Lung (tissue), 12 donors: ENCODE results near the gene MTARC2. TPM values are rescaled to one million over a fixed set of nuclear protein-coding genes. Genes with fewer than 3 reads are reported as not detected.
A peak's percentile ranks its signal among the peaks of the same experiment; 100 is the strongest.
"Not testable (repeated sequence)": the region's sequence is repeated elsewhere in the genome, so short reads cannot be mapped to it uniquely, and the experiment has no call there.

Experiments used
- ATAC-seq: fragments of 200-7000 bp; cut with Tn5 transposase; one replicate; pipeline ENCODE4 v1.9.1; 2020; ENCODE audit warnings: moderate number of reproducible peaks; ENCODE audit not compliant: insufficient read depth, low FRiP score
- DNase-seq, 3 donors: peaks; one replicate each; pipeline ENCODE4 v3.0.0-alpha.2; 2013 to 2017
- H3K27ac ChIP-seq, 2 donors: one replicate each; pipeline ENCODE4 v1.5.1; 2013; ENCODE audit warnings: mild to moderate bottlenecking in 2 of 2, moderate library complexity in 2 of 2, control low read depth in 1 of 2, inconsistent platforms in 1 of 2, low read depth in 1 of 2, low read length in 1 of 2
- H3K27me3 ChIP-seq, 3 donors: one replicate each; pipeline ENCODE4 v1.5.1; 2013; ENCODE audit warnings: low read length in 2 of 3; ENCODE audit not compliant: control insufficient read depth in 3 of 3, insufficient read depth in 3 of 3
- H3K36me3 ChIP-seq, 4 donors: one replicate each; pipeline ENCODE4 v1.5.1; 2013; ENCODE audit warnings: low read length in 4 of 4, mild to moderate bottlenecking in 1 of 4, moderate library complexity in 1 of 4; ENCODE audit not compliant: control insufficient read depth in 4 of 4, insufficient read depth in 4 of 4
- H3K4me1 ChIP-seq, 5 donors: one replicate each; pipeline ENCODE4 v1.5.1; 2013; ENCODE audit warnings: low read length in 5 of 5, mild to moderate bottlenecking in 2 of 5, moderate library complexity in 1 of 5; ENCODE audit not compliant: control insufficient read depth in 5 of 5, insufficient read depth in 5 of 5
- H3K4me3 ChIP-seq: one replicate; pipeline ENCODE4 v1.5.1; 2013; ENCODE audit warnings: mild to moderate bottlenecking, control low read depth, moderate library complexity
- H3K9ac ChIP-seq, 2 donors: one replicate each; pipeline ENCODE4 v1.5.1; 2013; ENCODE audit warnings: low read length in 2 of 2, control low read depth in 1 of 2; ENCODE audit not compliant: insufficient read depth in 1 of 2
- H3K9me3 ChIP-seq, 4 donors: one replicate each; pipeline ENCODE4 v1.5.1; 2013; ENCODE audit warnings: low read length in 3 of 4, mild to moderate bottlenecking in 1 of 4, moderate library complexity in 1 of 4; ENCODE audit not compliant: control insufficient read depth in 4 of 4, insufficient read depth in 3 of 4
- WGBS, 2 donors: extraction: QIAGEN DNeasy Blood & Tissue Kit; methylation state at CpG; one replicate each; pipeline ENCODE4 v1.1.7; 2013; 5-methylcytosine and 5-hydroxymethylcytosine counted together
- polyA plus RNA-seq, 2 donors: library from polyadenylated mRNA; stranded (reverse); fragments of 200-250 nt; gene quantifications; one replicate each; pipeline ENCODE4 v1.2.1, GENCODE V29; 2013
- total RNA-seq, 2 donors: library from RNA; depleted of rRNA in 1 of 2; stranded (reverse); fragments of >200 nt in 1 of 2; gene quantifications; one replicate each; pipeline ENCODE4 v1.2.1, GENCODE V29; 2014 to 2021
- TF ChIP-seq, protein P1 (sequence below): IDR thresholded peaks from 2 replicates; pipeline ENCODE4 v1.5.1; 2012; ENCODE audit warnings: mild to moderate bottlenecking; ENCODE audit errors: control extremely low read depth, extremely low read depth
- donor health status: control.
- donor health status: control.
- donor health status: Bipolar disorder and iron deficiency.
- donor health status: healthy.
- donor health status: DM: yes; HTN: yes; CAD: no.

MTARC2 gene
- total and polyA plus RNA-seq, 4 donors, result 21.4 to 49.9 (median 39.5) TPM

DNA sequence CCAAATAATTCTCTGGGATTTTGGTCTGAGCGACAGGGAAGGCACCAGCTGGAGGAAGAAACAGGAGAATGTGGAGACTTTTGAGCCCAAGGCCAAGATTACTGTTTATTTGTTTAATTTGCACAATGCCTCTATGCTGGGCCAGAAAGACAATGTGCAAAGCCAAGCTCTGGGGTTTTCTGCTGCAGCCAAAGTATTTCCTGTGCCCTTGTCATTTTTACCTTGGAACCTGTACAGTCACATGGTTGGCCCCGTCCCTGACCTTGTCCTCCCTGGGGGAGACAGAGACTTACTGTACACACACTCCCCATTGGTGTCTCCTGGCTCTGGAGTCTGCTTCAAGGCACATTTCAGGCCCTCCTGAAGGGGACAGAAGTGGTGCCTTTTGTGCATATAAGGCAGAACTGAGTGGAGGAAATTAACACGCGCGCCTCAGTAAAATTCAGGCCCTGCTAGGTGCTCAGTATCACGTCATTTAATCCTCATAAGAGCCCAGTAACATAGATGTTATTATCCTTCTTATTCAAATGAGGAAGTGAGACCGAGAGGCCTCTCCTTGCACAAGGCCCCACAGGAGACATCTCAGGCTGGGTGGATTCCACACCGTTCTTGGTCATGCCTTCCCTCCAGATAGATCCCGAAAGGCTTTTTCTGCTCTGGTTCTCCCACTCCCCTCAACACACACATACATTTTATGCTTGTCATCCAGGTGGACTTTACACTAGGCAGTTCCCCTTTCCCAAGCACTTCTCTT lies 36.9 kb upstream of the MTARC2 start:
- DNase-seq (peak in 2 of 3 donors; percentile 42 to 68), ATAC-seq (no peak)
- Histone ChIP-seq H3K27ac (no peak overlapping the region), H3K36me3 (no peaks in the 10 kb centered on the region), H3K27me3 (no peaks in the 10 kb centered on the region), H3K4me1 (peaks cover 0 to 9% (median 0%) of the 10 kb centered on the region in 5 donors), H3K9ac (no peak overlapping the region), H3K4me3 (no peak overlapping the region), H3K9me3 (peaks cover 0 to 2% (median 0%) of the 10 kb centered on the region in 4 donors)
- 57 to 69% methylated on average over 9 of the region's 9 CpGs for WGBS, 2 donors
- TF ChIP-seq, protein P1, sequence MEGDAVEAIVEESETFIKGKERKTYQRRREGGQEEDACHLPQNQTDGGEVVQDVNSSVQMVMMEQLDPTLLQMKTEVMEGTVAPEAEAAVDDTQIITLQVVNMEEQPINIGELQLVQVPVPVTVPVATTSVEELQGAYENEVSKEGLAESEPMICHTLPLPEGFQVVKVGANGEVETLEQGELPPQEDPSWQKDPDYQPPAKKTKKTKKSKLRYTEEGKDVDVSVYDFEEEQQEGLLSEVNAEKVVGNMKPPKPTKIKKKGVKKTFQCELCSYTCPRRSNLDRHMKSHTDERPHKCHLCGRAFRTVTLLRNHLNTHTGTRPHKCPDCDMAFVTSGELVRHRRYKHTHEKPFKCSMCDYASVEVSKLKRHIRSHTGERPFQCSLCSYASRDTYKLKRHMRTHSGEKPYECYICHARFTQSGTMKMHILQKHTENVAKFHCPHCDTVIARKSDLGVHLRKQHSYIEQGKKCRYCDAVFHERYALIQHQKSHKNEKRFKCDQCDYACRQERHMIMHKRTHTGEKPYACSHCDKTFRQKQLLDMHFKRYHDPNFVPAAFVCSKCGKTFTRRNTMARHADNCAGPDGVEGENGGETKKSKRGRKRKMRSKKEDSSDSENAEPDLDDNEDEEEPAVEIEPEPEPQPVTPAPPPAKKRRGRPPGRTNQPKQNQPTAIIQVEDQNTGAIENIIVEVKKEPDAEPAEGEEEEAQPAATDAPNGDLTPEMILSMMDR, result no peak

DNA sequence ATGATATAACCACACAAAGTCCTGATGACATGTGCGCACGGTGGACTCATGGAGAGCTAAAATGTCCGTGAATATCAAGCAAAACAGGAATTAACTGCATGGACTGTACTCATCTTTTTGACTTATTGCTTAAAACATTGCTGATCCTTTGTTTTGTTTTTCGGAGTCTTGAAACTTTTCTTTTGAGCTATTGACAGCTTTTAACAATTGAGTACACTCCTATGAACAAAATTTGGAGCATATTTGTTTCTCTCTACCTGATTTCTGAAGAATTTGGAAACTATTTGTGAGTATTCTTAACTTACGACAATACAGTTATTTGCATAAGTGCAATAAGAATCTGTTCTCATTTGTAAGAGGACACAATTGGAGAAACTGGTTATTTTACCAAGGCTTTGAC lies 32.1 kb upstream of the MTARC2 start:
- H3K4me1 ChIP-seq, result not testable (repeated sequence)
- 96 to 97% methylated on average over 5 of the region's 5 CpGs for WGBS, 2 donors

DNA sequence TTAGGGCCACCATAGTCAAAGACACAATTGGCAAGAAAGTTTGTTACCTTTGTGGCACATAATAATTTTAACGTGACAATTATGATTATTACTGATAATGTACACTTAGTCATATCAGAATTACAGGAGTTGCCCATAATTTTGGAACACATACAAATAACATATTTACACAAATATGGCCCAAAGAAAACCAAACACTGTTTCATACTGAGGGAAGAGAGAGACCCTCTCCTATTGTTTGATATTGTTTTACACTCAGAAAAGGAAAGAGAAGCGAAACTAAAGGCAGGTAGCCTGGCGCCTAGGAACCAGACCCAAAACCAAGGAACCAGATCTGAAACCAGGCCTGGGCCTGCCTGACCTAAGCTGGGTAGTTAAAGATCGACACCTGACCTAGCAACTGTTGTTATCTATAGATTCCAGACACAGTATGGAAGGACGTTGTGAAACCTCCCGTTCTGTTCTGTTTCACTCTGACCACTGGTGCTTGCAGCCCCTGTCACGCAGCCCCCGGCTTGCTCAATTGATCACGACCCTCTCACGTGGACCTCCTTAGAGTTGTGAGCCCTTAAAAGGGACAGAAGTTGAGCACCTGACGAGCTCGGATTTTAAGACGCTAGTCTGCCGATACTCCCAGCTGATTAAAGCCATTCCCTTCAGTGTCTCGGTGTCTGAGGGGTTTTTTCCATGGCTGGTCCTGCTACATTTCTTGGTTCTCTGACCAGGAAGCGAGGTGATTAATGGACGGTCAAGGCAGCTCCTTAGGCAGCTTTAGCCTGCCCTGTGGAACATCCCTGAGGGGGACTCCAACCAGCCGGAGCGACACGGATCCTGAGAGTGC lies 30.1 kb upstream of the MTARC2 start:
- H3K9ac ChIP-seq, result no peak overlapping the region
- WGBS, 2 donors, result 85 to 89% methylated on average over 20 of the region's 20 CpGs
- H3K4me3 ChIP-seq, result no peak overlapping the region
- no peaks in the 10 kb centered on the region for H3K36me3 ChIP-seq
- H3K9me3 ChIP-seq, result peaks cover 0 to 2% (median under 1%) of the 10 kb centered on the region in 4 donors
- TF ChIP-seq, protein P1, result no peak
- H3K27ac ChIP-seq, result no peak overlapping the region
- ATAC-seq, result no peak
- DNase-seq, result no peak
- no peaks in the 10 kb centered on the region for H3K4me1 ChIP-seq
- no peaks in the 10 kb centered on the region for H3K27me3 ChIP-seq

More for the DNA sequence above, 32.1 kb upstream of the MTARC2 start:
- H3K27me3 ChIP-seq, DNase-seq, H3K9ac ChIP-seq, ATAC-seq, H3K4me3 ChIP-seq, H3K9me3 ChIP-seq, H3K27ac ChIP-seq, H3K36me3 ChIP-seq: not testable (repeated sequence)

DNA sequence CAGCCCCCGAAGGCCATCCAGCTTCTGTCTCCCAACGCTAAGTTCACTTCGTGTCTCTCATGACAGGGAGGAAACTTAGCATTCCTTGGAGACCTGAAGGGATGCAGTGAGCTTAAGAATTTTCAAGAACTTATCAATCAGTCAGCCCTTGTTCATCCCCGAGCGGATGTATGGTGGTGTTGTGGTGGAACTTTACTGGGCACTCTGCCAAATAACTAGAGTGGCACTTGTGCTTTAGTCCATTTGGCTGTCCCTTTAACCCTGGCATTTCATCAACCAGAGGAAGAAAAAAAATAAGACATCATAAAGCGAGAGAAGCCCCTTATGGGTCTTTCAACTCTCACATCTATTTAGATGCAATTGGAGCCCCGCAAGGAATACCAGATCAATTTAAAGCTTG lies 26.9 kb upstream of the MTARC2 start:
- H3K36me3 ChIP-seq, H3K4me1 ChIP-seq, H3K4me3 ChIP-seq, H3K9ac ChIP-seq, ATAC-seq, H3K27me3 ChIP-seq, H3K9me3 ChIP-seq, H3K27ac ChIP-seq: not testable (repeated sequence)
- peak; percentile 24 to 35 (median 33) for DNase-seq
- WGBS, 2 donors, result 45 to 51% methylated on average over 7 of the region's 7 CpGs
